ENCODE results near the gene ROGDI.

GRCh38 chr16:4760221-4760910 is 42.1 kb downstream of the ROGDI start:
- TF ChIP-seq REST (IDR thresholded peaks at IDR 0.05; ENCODE audit: insufficient read depth in 1 of 2, low read depth in 2 of 2, low read length in 2 of 2) (no peak), SIN3A (IDR thresholded peaks at IDR 0.05; ENCODE audit: borderline replicate concordance, insufficient read depth, low read length) (no peak), TAF1 (IDR thresholded peaks at IDR 0.05; ENCODE audit: borderline replicate concordance, insufficient read depth, low read length) (no peak), POLR2AphosphoS5 (IDR thresholded peaks at IDR 0.05; ENCODE audit: low read depth, low read length) (no peak)

Measured in PFSK-1 (cell line).